ENCODE results near the gene MYO5B. TPM values are rescaled to one million over a fixed set of nuclear protein-coding genes. Genes with fewer than 3 reads are reported as not detected.

MYO5B gene
- total RNA-seq, 4 donors from 2014 or later, result 58.2 to 102 (median 89.9) TPM

DNA sequence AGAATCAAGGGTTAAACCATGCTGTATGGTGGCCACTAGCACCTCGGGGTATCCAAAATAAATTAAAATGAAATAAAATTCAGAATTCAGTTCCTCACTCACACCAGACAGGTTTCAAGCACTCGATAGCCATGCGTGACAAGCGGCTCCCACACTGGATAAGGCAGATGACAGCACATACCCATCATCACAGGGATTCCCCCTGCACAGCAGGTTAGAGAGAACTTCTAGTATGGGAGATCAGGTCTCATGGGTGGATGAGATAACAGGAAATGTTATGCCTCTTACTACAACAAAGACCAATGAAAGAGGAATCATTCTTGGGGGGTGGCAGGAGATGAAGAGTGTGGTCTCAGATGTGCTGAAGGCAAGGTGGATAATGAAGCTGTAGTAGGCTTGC is 259.7 kb downstream of the MYO5B start:
- DNase-seq, result no peak
- Histone ChIP-seq H3K27ac (no peak overlapping the region), H3K4me3 (replicated peaks in 1 of 3) (no peak overlapping the region), H3K9me3 (no peaks in the 10 kb centered on the region), H3K4me1 (no peaks in the 10 kb centered on the region), H3K36me3 (peaks cover 0 to 4% of the 10 kb centered on the region in 2 donors), H3K27me3 (no peaks in the 10 kb centered on the region)
- TF ChIP-seq CTCF (IDR thresholded peaks at IDR 0.05), result no peak
- no peak for TF ChIP-seq POLR2A (IDR thresholded peaks at IDR 0.05)
- 69 to 94% methylated on average over 4 of the region's 4 CpGs for WGBS, 2 donors
- intact Hi-C loops (cut with DNase I), result no loop called here

GRCh38 chr18:49934457-49934856 is 260.5 kb downstream of the MYO5B start:
- Histone ChIP-seq H3K27ac (no peak overlapping the region), H3K9me3 (no peaks in the 10 kb centered on the region), H3K4me3 (replicated peaks in 1 of 3) (no peak overlapping the region), H3K27me3 (no peaks in the 10 kb centered on the region), H3K36me3 (peaks cover 0 to 4% of the 10 kb centered on the region in 2 donors), H3K4me1 (no peaks in the 10 kb centered on the region)
- TF ChIP-seq POLR2A (IDR thresholded peaks at IDR 0.05) (no peak), CTCF (IDR thresholded peaks at IDR 0.05) (no peak)
- intact Hi-C loops (cut with DNase I), result no loop called here
- 91 to 96% methylated on average over 2 of the region's 2 CpGs for WGBS, 2 donors
- no peak for DNase-seq

- no peaks in the 10 kb centered on the region for H3K27me3 ChIP-seq
- no peak for TF ChIP-seq POLR2A (IDR thresholded peaks at IDR 0.05)
- TF ChIP-seq CTCF (IDR thresholded peaks at IDR 0.05), result no peak
- H3K4me3 ChIP-seq (replicated peaks in 1 of 3), result no peak overlapping the region
- H3K4me1 ChIP-seq, result no peaks in the 10 kb centered on the region
- H3K9me3 ChIP-seq, result no peaks in the 10 kb centered on the region
- WGBS, 2 donors, result 87 to 96% methylated on average over 3 of the region's 3 CpGs
- no peak for DNase-seq
- H3K36me3 ChIP-seq, result peaks cover 0 to 4% of the 10 kb centered on the region in 2 donors
- intact Hi-C loops (cut with DNase I), result no loop called here
- no peak overlapping the region for H3K27ac ChIP-seq
These were observed 261.3 kb downstream of the MYO5B start for GRCh38 chr18:49933530-49934128.

GRCh38 chr18:49931760-49932159 is 263.2 kb downstream of the MYO5B start:
- Histone ChIP-seq H3K27me3 (no peaks in the 10 kb centered on the region), H3K36me3 (peaks cover 0 to 4% of the 10 kb centered on the region in 2 donors), H3K9me3 (no peaks in the 10 kb centered on the region), H3K27ac (no peak overlapping the region), H3K4me1 (no peaks in the 10 kb centered on the region), H3K4me3 (replicated peaks in 1 of 3) (no peak overlapping the region)
- no peak for TF ChIP-seq CTCF (IDR thresholded peaks at IDR 0.05)
- TF ChIP-seq POLR2A (IDR thresholded peaks at IDR 0.05), result no peak
- DNase-seq, result no peak
- intact Hi-C loops (cut with DNase I), result no loop called here
- WGBS, 2 donors, result 99 to 100% methylated on average over 3 to 4 of the region's 4 CpGs

DNA sequence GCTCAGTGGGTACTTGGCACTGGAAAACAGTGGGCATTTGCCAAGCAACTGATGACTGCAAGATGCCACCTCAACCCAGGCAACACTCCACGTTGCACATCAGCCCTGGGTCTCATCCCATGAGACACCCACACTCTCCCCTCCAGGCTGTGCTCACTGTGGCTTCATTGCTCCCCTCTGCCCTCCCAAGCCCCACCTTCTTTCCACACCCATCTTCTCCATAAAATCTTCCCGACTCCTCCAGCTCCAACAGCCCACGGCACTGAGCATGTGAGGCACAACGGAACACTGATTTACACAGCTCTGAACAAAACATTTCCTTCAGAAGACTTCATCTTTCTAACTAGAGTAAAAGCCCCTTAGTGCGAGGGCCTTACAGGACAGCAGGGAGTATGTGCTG is 263.8 kb downstream of the MYO5B start:
- intact Hi-C loops (cut with DNase I), result no loop called here
- peaks cover 0 to 4% of the 10 kb centered on the region in 2 donors for H3K36me3 ChIP-seq
- DNase-seq, result no peak
- H3K27me3 ChIP-seq, result no peaks in the 10 kb centered on the region
- no peak for TF ChIP-seq POLR2A (IDR thresholded peaks at IDR 0.05)
- TF ChIP-seq CTCF (IDR thresholded peaks at IDR 0.05), result no peak
- no peak overlapping the region for H3K4me3 ChIP-seq (replicated peaks in 1 of 3)
- WGBS, 2 donors, result 81 to 82% methylated on average over 5 of the region's 5 CpGs
- no peak overlapping the region for H3K27ac ChIP-seq
- H3K4me1 ChIP-seq, result no peaks in the 10 kb centered on the region
- H3K9me3 ChIP-seq, result no peaks in the 10 kb centered on the region

All from thyroid gland (tissue), 4 donors.